A549 (cell line): Measurements from ENCODE around the gene FAM3A. TPM values are rescaled to one million over a fixed set of nuclear protein-coding genes. Genes with fewer than 3 reads are reported as not detected.

Experiments
- ATAC-seq, 2 experiments: fragments of 200-7000 bp in 1 of 2; fragments of >200 bp in 1 of 2; cut with Nextera tagmentation in 1 of 2; cut with Tn5 transposase in 1 of 2; 3 replicates each; pipeline versions ENCODE4 v1.8.0 to v1.9.1; 2018 to 2020; ENCODE audit warnings: mild to moderate bottlenecking in 1 of 2, moderate library complexity in 1 of 2
- CTCF ChIA-PET: fragments of 300-600 bp; sonication (Branson Sonifier 250); formaldehyde crosslinking; extraction: SDS; loops from one replicate; lab custom pipeline; 2021; ENCODE audit warnings: antibody characterized with exemption, inconsistent platforms; lab: Yijun Ruan, JAX
- POLR2A ChIA-PET: fragments of 350-600 bp; formaldehyde crosslinking; extraction: SDS; loops from one replicate; lab custom pipeline; 2021; ENCODE audit warnings: antibody characterized with exemption, inconsistent platforms; lab: Yijun Ruan, JAX
- DNase-seq, 2 experiments: peaks; one replicate each; pipeline versions ENCODE4 v3.0.0 to v3.0.0-alpha.2; 2011 to 2016; ENCODE audit warnings: low read depth in 1 of 2, low spot score in 1 of 2
- FAIRE-seq: peaks from 2 replicates; lab custom pipeline; 2011; peaks lifted over from hg19 to GRCh38; lab: Jason Lieb, UNC
- H3K27ac ChIP-seq, 2 experiments: fragments of >200 bp; sonication (Bioruptor Twin); formaldehyde crosslinking; 3 replicates each; pipeline ENCODE4 v1.5.1; 2016 to 2017
- H3K4me1 ChIP-seq: fragments of >200 bp; sonication (Bioruptor Twin); formaldehyde crosslinking; 3 replicates; pipeline ENCODE4 v1.6.1; 2016
- H3K4me2 ChIP-seq: fragments of >200 bp; sonication (Bioruptor Twin); formaldehyde crosslinking; 3 replicates; pipeline ENCODE4 v1.6.1; 2016
- H3K4me3 ChIP-seq: fragments of >200 bp; sonication (Bioruptor Twin); formaldehyde crosslinking; 3 replicates; pipeline ENCODE4 v1.5.1; 2016
- H3K9me3 ChIP-seq: fragments of >200 bp; sonication (Bioruptor Twin); formaldehyde crosslinking; 3 replicates; pipeline ENCODE4 v1.6.1; 2016
- CHD2 ChIP-seq: fragments of 150-350 bp; IDR thresholded peaks from 2 replicates; pipeline ENCODE4 v1.6.1; 2014; ENCODE audit warnings: low read length; ENCODE audit not compliant: partially characterized antibody
- EHMT2 ChIP-seq: fragments of 200-600 bp; sonication (generic); IDR thresholded peaks from 2 replicates; pipeline ENCODE4 v1.6.1; 2016; ENCODE audit warnings: antibody characterized with exemption, low read depth, mild to moderate bottlenecking, moderate library complexity
- FOSB ChIP-seq: fragments of 250-450 bp; sonication (Bioruptor Pico); IDR thresholded peaks from 2 replicates; pipeline ENCODE4 v1.5.0; 2020; ENCODE audit warnings: mild to moderate bottlenecking, moderate library complexity
- GATA3 ChIP-seq: IDR thresholded peaks from 2 replicates; pipeline ENCODE4 v1.6.1; 2012; ENCODE audit warnings: borderline replicate concordance
- HDAC2 ChIP-seq: fragments of 200-600 bp; sonication (generic); IDR thresholded peaks from 2 replicates; pipeline ENCODE4 v1.6.1; 2016
- HES2 ChIP-seq: fragments of >200 bp; sonication (Bioruptor Twin); formaldehyde crosslinking; IDR thresholded peaks from 2 replicates; pipeline ENCODE4 v1.6.1; 2016
- HEYL ChIP-seq: fragments of 250-450 bp; sonication (Bioruptor Pico); IDR thresholded peaks from 2 replicates; pipeline ENCODE4 v1.8.0; 2021; ENCODE audit warnings: mild to moderate bottlenecking, moderate library complexity
- HMGXB4 ChIP-seq: fragments of 250-450 bp; sonication (Bioruptor Pico); IDR thresholded peaks from 2 replicates; pipeline ENCODE4 v1.5.0; 2021; ENCODE audit warnings: mild to moderate bottlenecking, moderate library complexity, borderline replicate concordance
- HOXB13 ChIP-seq: fragments of 250-450 bp; sonication (Bioruptor Pico); IDR thresholded peaks from 2 replicates; pipeline ENCODE4 v1.5.0; 2020; ENCODE audit warnings: low read depth, mild to moderate bottlenecking, moderate library complexity
- HOXB5 ChIP-seq: fragments of 250-450 bp; sonication (Bioruptor Pico); IDR thresholded peaks from 2 replicates; pipeline ENCODE4 v1.5.0; 2020; ENCODE audit warnings: mild to moderate bottlenecking, moderate library complexity
- JUN ChIP-seq, 2 experiments: fragments of >200 bp; sonication (Bioruptor Twin); formaldehyde crosslinking; IDR thresholded peaks; 2 replicates in 1 of 2; 3 replicates in 1 of 2; pipeline ENCODE4 v1.6.1; 2016 to 2017
- MAX ChIP-seq: IDR thresholded peaks from 2 replicates; pipeline ENCODE4 v1.6.1; 2012
- MAZ ChIP-seq: fragments of 150-350 bp; IDR thresholded peaks from 2 replicates; pipeline ENCODE4 v1.6.1; 2014; ENCODE audit warnings: antibody characterized with exemption, low read depth, low read length, borderline replicate concordance
- MYC ChIP-seq: IDR thresholded peaks from 2 replicates; pipeline ENCODE4 v1.6.1; 2012; ENCODE audit warnings: mild to moderate bottlenecking, inconsistent platforms, low read length, improper control_type of control experiment, borderline replicate concordance
- NFE2L2 ChIP-seq: fragments of 150-350 bp; conservative IDR thresholded peaks from 2 replicates; pipeline ENCODE4 v1.6.1; 2014; ENCODE audit warnings: low read length
- NPAS2 ChIP-seq: fragments of 250-450 bp; sonication (Bioruptor Pico); IDR thresholded peaks from 2 replicates; pipeline ENCODE4 v1.8.0; 2022; ENCODE audit warnings: mild to moderate bottlenecking, moderate library complexity, borderline replicate concordance
- PHF8 ChIP-seq: fragments of 200-600 bp; sonication (generic); IDR thresholded peaks from 2 replicates; pipeline ENCODE4 v1.6.1; 2016; ENCODE audit warnings: low read depth, mild to moderate bottlenecking, antibody characterized with exemption, moderate library complexity, borderline replicate concordance
- POLR2A ChIP-seq: IDR thresholded peaks from 2 replicates; pipeline ENCODE4 v1.6.1; 2012; ENCODE audit warnings: mild to moderate bottlenecking, low read length
- RAD21 ChIP-seq, 2 experiments: fragments of >200 bp in 1 of 2; sonication (Bioruptor Twin) in 1 of 2; formaldehyde crosslinking in 1 of 2; IDR thresholded peaks in 1 of 2; conservative IDR thresholded peaks in 1 of 2; 2 replicates in 1 of 2; 3 replicates in 1 of 2; pipeline ENCODE4 v1.6.1; 2012 to 2018; ENCODE audit warnings: inconsistent platforms in 1 of 2
- RARB ChIP-seq: fragments of 250-450 bp; sonication (Bioruptor Pico); IDR thresholded peaks from 2 replicates; pipeline ENCODE4 v1.8.0; 2021; ENCODE audit warnings: mild to moderate bottlenecking, moderate library complexity
- RCOR1 ChIP-seq: fragments of 150-350 bp; IDR thresholded peaks from 2 replicates; pipeline ENCODE4 v1.6.1; 2014; ENCODE audit warnings: antibody characterized with exemption, low read length, low read depth
- RFX5 ChIP-seq: fragments of 450-650 bp; IDR thresholded peaks from 2 replicates; pipeline ENCODE4 v1.7.1; 2014; ENCODE audit warnings: antibody characterized with exemption, mild to moderate bottlenecking, moderate library complexity
- RNF2 ChIP-seq: fragments of 200-600 bp; sonication (generic); IDR thresholded peaks from 2 replicates; pipeline ENCODE4 v1.6.1; 2016; ENCODE audit warnings: low read depth, mild to moderate bottlenecking, antibody characterized with exemption, moderate library complexity, borderline replicate concordance
- SMC3 ChIP-seq: fragments of >200 bp; sonication (Bioruptor Twin); formaldehyde crosslinking; IDR thresholded peaks from 3 replicates; pipeline ENCODE4 v1.6.1; 2018; ENCODE audit warnings: inconsistent platforms
- SREBF2 ChIP-seq: fragments of 450-650 bp; IDR thresholded peaks from 2 replicates; pipeline ENCODE4 v1.6.1; 2014; ENCODE audit warnings: mild to moderate bottlenecking, moderate library complexity
- TP53 ChIP-seq: fragments of 250-450 bp; sonication (Bioruptor Pico); IDR thresholded peaks from 2 replicates; pipeline ENCODE4 v1.5.0; 2021; ENCODE audit warnings: mild to moderate bottlenecking, moderate library complexity
- USF2 ChIP-seq: fragments of 450-650 bp; IDR thresholded peaks from 2 replicates; pipeline ENCODE4 v1.6.1; 2014; ENCODE audit warnings: antibody characterized with exemption
- ZSCAN20 ChIP-seq: fragments of 250-450 bp; sonication (Bioruptor Pico); IDR thresholded peaks from 2 replicates; pipeline ENCODE4 v1.8.0; 2022; ENCODE audit warnings: mild to moderate bottlenecking, moderate library complexity
- WGBS: methylation state at CpG from one replicate; pipeline ENCODE4 v1.1.6; 2017; ENCODE audit errors: missing lambda C conversion rate; 5-methylcytosine and 5-hydroxymethylcytosine counted together
- polyA plus RNA-seq, 4 experiments: library from polyadenylated mRNA; depleted of rRNA in 3 of 4; stranded (reverse); fragments of >200 nt; fragmentation: RNase III in 1 of 4; extraction: RNeasy Plus Mini Kit Qiagen cat#74134 plus additional on column Dnase treatment in 1 of 4; gene quantifications; 2 replicates in 3 of 4; 3 replicates in 1 of 4; pipeline ENCODE4 v1.2.3, GENCODE V29; 2011 to 2017
- TF ChIP-seq, protein P1 (sequence below): IDR thresholded peaks from 2 replicates; pipeline ENCODE4 v1.6.1; 2012
- TF ChIP-seq, protein P2 (sequence below): IDR thresholded peaks from 2 replicates; pipeline ENCODE4 v1.6.1; 2012; ENCODE audit warnings: low read depth, borderline replicate concordance

Gene FAM3A
- polyA plus RNA-seq, 2 of the 4 experiments (the other 2 are of a cell fraction) = 21.7 to 36.7 TPM

GRCh38 chrX:154541589-154541895 lies 25.5 kb upstream of the FAM3A start:
- 6% methylated on average over 2 of the region's 5 CpGs for WGBS
- no peak for FAIRE-seq

More at GRCh38 chrX:154541589-154541895, 25.5 kb upstream of the FAM3A start:
- ATAC-seq (no peak; a peak in 1 of 6 replicates), DNase-seq (no peak)
- Histone ChIP-seq H3K9me3 (no peaks in the 10 kb centered on the region), H3K4me1 (peaks cover 79% of the 10 kb centered on the region), H3K4me3 (peak overlapping the region; percentile 37), H3K4me2 (peak overlapping the region; percentile 90), H3K27ac (peak overlapping the region; percentile 98 to 100)
- TF ChIP-seq RFX5 = no peak
- no peak for TF ChIP-seq HDAC2
- 0 out of 2 replicates have a peak, but pooled peaks have one; percentile 52 for TF ChIP-seq ZSCAN20 (CRISPR knock-in tag)
- 0 out of 2 replicates have a peak, but pooled peaks have one; percentile 10 for TF ChIP-seq NPAS2 (CRISPR knock-in tag)
- TF ChIP-seq SREBF2 = no peak
- no peak for TF ChIP-seq CHD2
- TF ChIP-seq RARB (CRISPR knock-in tag) = no peak
- TF ChIP-seq, protein P1, sequence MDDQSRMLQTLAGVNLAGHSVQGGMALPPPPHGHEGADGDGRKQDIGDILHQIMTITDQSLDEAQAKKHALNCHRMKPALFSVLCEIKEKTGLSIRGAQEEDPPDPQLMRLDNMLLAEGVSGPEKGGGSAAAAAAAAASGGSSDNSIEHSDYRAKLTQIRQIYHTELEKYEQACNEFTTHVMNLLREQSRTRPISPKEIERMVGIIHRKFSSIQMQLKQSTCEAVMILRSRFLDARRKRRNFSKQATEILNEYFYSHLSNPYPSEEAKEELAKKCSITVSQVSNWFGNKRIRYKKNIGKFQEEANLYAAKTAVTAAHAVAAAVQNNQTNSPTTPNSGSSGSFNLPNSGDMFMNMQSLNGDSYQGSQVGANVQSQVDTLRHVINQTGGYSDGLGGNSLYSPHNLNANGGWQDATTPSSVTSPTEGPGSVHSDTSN = no peak
- TF ChIP-seq FOSB = no peak
- TF ChIP-seq RCOR1 = no peak
- no peak for TF ChIP-seq MAZ
- no peak for TF ChIP-seq EHMT2
- peak; percentile 26; the same call in 1 of the 2 replicates for TF ChIP-seq MYC
- TF ChIP-seq MAX = peak; percentile 85; the same call in 1 of the 2 replicates
- TF ChIP-seq HMGXB4 (CRISPR knock-in tag) = 0 out of 2 replicates have a peak, but pooled peaks have one; percentile 5
- TF ChIP-seq HEYL = peak; percentile 81; the same call in 1 of the 2 replicates
- 0 out of 2 replicates have a peak, but pooled peaks have one; percentile 33 for TF ChIP-seq TP53 (CRISPR knock-in tag)
- no peak for TF ChIP-seq NFE2L2
- TF ChIP-seq RNF2 = no peak
- TF ChIP-seq, protein P2, sequence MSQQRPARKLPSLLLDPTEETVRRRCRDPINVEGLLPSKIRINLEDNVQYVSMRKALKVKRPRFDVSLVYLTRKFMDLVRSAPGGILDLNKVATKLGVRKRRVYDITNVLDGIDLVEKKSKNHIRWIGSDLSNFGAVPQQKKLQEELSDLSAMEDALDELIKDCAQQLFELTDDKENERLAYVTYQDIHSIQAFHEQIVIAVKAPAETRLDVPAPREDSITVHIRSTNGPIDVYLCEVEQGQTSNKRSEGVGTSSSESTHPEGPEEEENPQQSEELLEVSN = peak; percentile 32; the same call in 1 of the 2 replicates
- TF ChIP-seq HOXB13 (CRISPR knock-in tag) = peak; percentile 69; the same call in 1 of the 2 replicates
- no peak for TF ChIP-seq SMC3
- TF ChIP-seq JUN (IDR thresholded peaks at IDR 0.05) = no peak
- TF ChIP-seq USF2 = no peak
- no peak for TF ChIP-seq RAD21 (conservative IDR thresholded peaks at IDR 0.05 in 1 of 2, IDR thresholded peaks at IDR 0.05 in 1 of 2)
- TF ChIP-seq GATA3 = no peak
- TF ChIP-seq HES2 = no peak
- TF ChIP-seq HOXB5 (CRISPR knock-in tag) = peak; percentile 19; the same call in 1 of the 2 replicates
- TF ChIP-seq POLR2A = no peak
- no peak for TF ChIP-seq PHF8
- ChIA-PET POLR2A (interaction anchor here (1.1 to 1.7 kb wide), 6 partner anchors 10 to 144 kb away, joined by 3 to 8 read pairs (median 5); partner anchors contain the start of genes RPL10 and SLC10A3), CTCF (interaction anchor here (0.6 to 7.5 kb wide), 5 partner anchors 9 to 206 kb away, joined by 3 to 55 read pairs (median 3); no protein-coding TSS in a partner anchor)
